HG03135 (cell line): Measurements from ENCODE around the gene NOC4L.
"Not testable (repeated sequence)": the region's sequence is repeated elsewhere in the genome, so short reads cannot be mapped to it uniquely, and the experiment has no call there.

ENCODE experiments used
- ATAC-seq: cut with Tn5 transposase; IDR thresholded peaks from one replicate; pipeline ENCODE4 v1.9.1; 2021; ENCODE audit warnings: mild to moderate bottlenecking, moderate library complexity; ENCODE audit not compliant: unreplicated experiment

NOC4L gene

GRCh38 chr12:132123970-132124765, 20.1 kb upstream of the NOC4L start:
- no peak for ATAC-seq

DNA sequence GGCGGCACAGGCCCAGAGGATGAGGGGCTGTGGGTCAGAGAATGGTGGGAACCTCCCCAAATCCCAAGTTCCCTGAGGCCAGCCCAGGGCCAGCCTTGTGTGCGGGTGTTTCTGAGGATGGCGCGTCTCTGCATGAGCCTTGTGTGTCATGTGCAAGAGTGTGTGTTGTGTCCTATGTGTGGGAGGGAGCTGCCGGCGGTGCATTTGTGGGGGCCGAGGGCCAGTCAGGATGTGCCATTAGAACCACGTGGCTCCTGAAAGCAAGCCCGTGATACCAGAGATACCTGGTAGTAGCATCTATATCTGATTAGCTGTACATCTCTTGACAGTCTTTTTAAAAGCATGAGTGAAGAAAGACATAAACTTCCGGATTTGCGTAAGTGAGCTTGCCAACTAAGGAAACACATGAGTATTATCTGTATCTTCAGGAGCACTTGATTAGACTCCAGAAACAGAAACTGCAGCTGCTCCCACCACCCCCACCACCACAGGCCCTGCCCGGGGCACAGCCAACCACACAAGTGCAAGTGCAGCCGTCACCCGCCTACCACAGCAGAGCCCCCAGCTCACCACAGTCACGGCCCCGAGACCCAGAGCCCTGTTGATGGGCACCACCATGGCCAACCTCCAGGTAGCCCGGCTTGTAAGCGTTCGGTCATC, 19.4 kb upstream of the NOC4L start:
- ATAC-seq: no peak

DNA sequence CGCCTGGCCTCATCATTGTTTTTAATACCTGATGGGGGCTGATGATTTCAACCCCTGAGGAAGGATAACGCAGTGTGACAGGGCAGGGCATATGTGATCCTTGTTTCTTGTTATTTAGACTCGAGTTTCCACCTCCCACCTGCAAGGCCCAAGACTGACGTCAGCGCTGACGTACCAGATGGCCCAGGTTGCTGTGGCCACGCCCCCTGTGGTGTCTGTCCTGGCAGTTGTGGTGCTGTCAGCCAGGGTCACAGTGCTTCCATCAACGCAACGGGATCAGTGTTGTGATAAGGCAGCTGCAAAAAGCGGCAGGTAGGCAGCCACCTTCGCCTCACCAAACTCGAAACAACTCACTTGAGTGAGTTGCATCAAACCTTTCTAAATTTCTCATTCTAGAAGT, 18.5 kb upstream of the NOC4L start:
- no peak for ATAC-seq

- no peak for ATAC-seq
These were observed 17.2 kb upstream of the NOC4L start for GRCh38 chr12:132127041-132127440.

DNA sequence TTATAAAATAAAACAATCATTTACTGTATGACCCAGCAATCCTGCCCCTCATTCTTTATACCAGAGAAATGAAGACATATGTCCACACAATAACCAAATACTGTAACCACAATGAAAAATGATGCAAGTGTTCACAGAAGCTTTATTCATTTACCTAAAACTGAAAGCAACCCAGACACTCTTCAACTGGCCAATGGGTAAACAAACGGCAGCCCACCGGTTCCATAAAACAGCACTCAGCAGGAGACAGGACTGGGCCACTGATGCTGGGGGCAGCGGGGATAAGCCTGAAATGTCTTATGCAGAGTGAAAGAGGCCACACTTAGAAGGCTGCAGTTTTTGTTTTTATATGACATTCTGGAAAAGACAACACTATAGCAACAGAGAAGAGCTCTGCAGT, 15.2 kb upstream of the NOC4L start:
- ATAC-seq: no peak

GRCh38 chr12:132130690-132131089, 13.6 kb upstream of the NOC4L start:
- no peak for ATAC-seq

- no peak for ATAC-seq
These were observed 13.0 kb upstream of the NOC4L start for GRCh38 chr12:132131229-132131628.

GRCh38 chr12:132131952-132132351, 12.3 kb upstream of the NOC4L start:
- no peak for ATAC-seq

GRCh38 chr12:132132609-132133430, 11.4 kb upstream of the NOC4L start:
- no peak for ATAC-seq

- no peak for ATAC-seq
These were observed 10.2 kb upstream of the NOC4L start for GRCh38 chr12:132133952-132134652.

DNA sequence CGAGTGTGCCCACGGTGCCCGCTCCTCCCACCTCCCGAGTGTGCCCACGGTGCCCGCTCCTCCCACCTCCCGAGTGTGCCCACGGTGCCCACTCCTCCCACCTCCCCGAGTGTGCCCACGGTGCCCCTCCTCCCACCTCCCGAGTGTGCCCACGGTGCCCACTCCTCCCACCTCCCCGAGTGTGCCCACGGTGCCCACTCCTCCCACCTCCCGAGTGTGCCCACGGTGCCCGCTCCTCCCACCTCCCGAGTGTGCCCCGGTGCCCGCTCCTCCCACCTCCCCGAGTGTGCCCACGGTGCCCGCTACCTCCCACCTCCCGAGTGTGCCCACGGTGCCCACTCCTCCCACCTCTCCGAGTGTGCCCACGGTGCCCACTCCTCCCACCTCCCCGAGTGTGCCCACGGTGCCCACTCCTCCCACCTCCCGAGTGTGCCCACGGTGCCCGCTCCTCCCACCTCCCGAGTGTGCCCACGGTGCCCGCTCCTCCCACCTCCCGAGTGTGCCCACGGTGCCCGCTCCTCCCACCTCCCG, 9.5 kb upstream of the NOC4L start:
- ATAC-seq: not testable (repeated sequence)

DNA sequence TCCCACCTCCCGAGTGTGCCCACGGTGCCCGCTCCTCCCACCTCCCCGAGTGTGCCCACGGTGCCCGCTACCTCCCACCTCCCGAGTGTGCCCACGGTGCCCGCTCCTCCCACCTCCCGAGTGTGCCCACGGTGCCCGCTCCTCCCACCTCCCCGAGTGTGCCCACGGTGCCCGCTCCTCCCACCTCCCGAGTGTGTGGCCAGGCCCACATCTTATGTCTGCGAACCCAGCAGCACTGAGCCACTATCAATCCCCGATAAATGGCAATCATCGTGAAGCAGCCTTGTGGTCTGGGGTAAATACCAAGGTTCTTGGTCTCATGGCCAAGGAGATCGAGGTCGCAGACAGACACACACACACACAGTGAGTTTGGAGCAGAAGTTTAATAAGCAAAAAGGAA, 8.0 kb upstream of the NOC4L start:
- not testable (repeated sequence) for ATAC-seq

DNA sequence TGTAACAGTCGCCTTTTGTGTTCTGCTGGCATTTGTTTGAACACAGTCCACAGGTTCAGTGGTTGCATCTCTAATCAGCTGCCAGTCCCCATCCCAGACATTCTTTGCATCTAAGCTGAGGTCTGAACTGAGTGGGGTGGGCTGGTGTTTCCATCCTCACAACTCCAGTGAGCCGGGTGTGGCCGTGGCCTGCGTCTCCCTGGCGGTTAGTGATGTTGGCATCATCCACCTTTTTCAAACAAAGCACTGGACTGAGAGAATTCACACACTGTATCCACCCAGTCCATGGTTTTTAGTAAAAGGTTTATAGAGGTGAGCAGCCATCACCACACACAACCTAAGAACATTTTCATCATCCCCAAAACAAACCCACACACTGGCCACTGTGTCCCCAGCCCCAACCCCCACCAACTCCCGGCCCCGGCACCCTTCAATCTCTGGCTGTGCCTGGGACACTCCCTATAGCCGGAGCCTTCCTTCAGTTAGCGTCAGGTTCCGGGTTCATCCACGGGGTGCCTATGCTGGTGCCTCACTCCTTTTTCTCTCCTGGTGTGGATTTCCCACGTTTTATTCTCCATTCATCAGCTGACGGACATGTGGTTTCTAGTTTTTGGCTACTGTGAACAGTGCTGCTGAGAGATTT, 6.7 kb upstream of the NOC4L start:
- no peak for ATAC-seq

DNA sequence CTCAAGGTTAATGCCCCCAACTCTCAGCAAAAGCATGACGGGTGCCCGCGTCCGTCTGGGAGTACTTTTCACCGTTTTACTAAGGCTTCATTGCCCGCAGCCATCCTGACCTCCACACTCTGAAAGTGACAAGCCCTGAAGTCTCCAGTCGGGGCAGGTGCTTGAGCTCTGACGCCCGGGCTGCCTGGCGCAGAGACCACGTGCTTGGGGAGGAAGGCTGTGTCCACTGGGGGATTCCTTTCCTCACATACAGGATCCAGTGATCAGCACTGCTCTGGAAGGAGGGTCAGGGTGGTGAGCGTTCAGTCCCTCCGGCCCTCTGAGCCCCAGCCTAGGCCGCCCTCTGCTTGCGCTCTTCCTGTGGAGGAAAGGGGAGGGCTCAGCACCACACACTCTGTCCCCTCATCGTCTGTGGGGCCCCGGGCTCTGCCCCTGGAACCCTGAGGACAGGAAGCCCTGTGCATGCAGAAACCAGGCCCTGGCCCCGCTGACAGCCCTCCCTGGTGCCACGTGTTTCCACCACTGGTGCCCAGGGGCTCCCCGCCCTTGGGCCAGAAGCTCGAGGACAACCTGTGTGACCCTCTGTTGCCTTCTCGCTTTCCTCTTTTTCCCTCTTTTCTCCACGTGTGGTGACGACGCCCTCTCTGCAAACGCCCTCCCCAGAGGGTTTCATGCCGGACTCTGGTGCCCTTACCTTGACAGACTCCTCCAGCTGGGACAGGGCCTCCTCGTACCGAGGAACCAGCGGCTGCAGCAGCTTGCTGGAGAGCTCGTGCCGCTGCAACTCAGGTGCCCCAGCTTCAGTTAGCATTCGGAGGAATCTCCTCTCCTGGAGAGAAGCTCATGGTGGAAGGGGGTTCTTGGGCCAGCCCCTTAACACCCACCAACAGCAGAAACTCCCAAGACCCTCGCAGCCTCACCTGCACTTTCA, 5.1 kb upstream of the NOC4L start:
- no peak for ATAC-seq

DNA sequence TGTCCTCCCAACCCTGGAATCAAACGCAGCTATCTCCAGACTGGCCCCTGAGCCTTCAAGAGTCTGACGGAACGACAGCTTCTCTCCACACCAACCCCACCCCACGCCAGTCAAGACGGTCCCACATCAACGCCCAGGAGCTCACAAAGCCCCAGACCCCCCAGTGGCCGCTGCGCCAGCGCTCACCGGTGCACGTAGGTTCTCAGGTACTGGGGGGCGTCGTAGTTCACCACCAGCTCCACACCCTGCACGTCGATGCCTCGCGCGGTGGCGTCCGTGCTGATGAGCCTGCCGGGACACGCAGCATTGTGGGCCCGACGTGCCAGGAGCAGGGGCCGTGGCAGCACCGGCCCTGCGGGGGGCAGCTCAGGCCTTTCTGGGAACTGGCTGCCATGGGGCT, 4.3 kb upstream of the NOC4L start:
- no peak for ATAC-seq

DNA sequence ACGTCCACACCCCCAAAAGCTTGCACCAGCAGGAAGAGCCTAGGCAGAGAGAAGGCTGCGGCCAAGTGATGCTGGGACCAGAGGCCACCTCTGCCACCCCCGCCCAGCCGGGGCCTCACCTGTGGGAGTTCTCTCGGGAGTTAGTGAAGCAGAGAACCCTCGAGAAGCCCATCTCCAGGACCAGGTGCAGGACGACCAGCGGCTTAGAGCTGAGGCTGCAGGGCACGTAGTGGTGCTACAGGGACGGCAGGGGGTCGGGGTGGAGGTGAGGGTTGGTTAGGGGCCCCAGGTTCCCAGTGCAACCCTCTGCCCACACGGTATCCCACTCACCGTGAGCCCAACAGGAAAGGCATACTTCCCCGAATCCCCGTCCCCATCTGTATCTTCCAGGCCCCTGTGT, 3.8 kb upstream of the NOC4L start:
- ATAC-seq: no peak

DNA sequence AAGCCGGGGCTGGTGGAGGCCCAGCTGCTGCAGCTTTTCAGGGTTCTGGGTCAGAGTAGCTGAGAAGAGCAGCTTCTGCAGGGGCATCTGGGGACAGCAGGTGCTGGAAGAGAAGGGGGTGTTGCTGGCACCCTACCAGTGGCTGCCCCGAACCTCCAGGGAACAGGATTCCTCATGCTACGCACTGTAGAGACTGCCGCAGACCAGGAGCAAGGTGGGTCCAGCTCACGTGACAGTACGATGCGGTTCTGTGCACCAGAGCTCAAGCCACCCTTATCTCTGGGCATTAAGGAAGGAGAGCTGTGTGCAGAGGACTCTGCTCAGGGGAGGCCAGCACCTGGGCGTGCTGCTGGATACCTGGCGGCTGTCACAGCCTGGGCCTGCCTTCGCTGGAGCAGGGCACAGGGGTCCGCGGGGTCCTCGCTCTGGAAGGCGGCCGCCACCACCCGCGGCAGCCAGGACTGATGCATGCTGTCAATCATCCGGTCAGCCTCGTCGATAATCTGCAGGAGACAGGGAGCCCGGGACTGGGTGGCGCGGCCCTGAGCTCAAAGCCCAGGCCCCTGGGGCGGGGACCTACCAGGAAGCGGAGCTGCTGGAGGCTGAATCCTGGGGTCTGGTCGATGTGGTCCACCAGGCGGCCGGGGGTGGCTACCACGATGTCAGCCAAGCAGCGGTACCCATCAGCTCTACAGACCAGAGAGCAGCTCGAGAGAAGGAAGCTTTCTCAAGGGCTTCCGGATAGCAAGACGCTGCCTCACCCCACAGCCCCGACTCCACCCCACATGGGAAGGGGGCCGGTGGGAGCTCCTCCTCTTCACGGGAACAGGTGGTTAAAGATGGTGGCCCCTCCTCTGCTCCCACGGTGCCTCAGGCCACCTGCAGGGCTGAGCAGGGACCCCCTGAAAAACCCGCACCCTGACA, 3.1 kb upstream of the NOC4L start:
- ATAC-seq: no peak

DNA sequence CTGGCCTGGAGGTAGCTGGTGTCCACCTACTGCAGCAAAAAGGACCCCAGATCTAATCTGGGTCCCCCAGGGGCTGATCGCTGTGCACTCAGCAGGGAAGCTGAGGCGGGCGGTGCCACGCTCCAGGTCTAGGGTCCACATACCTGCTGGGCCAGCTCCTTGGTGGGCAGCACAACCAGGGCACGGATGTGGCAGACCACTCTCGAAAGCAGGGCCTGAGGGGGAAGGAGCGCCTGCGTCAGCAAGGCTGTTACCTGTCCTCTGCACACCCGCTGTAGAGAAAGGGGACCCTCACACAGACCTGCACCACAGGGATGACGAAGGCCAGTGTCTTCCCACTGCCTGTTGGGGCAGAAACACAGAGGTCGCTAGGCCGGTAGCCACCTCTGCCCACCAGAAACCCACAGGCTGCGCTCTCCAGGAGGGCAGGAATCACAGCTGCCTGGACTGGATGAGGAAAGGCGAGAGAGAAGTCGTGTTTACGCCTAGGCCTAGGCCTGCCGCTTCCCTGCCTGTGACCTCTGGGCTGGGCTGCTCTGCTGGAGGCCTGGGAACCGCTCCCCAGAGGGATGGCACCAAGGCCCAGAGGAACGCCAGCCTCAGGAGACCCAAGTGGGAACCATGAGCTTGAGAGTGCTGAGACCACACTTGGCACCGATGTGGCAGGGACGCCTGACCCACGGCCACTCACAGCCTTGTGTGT, 2.1 kb upstream of the NOC4L start:
- ATAC-seq: no peak
